Peyer's patch (tissue), 4 donors: Measurements from ENCODE around the gene PDZD2.

Experiments
- CTCF ChIP-seq, 6 experiments: fragments of 450-650 bp in 4 of 6; fragments of 200-600 bp in 2 of 6; sonication (generic) in 1 of 6; IDR thresholded peaks; one replicate each; pipeline ENCODE4 v1.5.1; 2017 to 2019; ENCODE audit warnings: antibody characterized with exemption in 6 of 6, mild to moderate bottlenecking in 3 of 6, moderate library complexity in 1 of 6
- POLR2A ChIP-seq, 2 donors: fragments of 450-650 bp; IDR thresholded peaks; one replicate each; pipeline ENCODE4 v1.5.1; 2017; ENCODE audit warnings: antibody characterized with exemption in 2 of 2, mild to moderate bottlenecking in 2 of 2, moderate library complexity in 2 of 2

GRCh38 chr5:31743678-31744077 lies 104.7 kb downstream of the PDZD2 start:
- no peak for TF ChIP-seq CTCF (IDR thresholded peaks at IDR 0.05)
- no peak for TF ChIP-seq POLR2A (IDR thresholded peaks at IDR 0.05)
